CD14-positive monocyte (primary cell): ENCODE results near the gene KPNA5. TPM values are rescaled to one million over a fixed set of nuclear protein-coding genes. Genes with fewer than 3 reads are reported as not detected.

Source experiments
- DNase-seq, 3 donors: peaks; one replicate each; pipeline ENCODE4 v3.0.0-alpha.2; 2011 to 2022
- H2AFZ ChIP-seq: 2 replicates; pipeline ENCODE4 v1.6.0; 2012; ENCODE audit warnings: mild to moderate bottlenecking, low read depth, low read length, inconsistent platforms; ENCODE audit not compliant: insufficient read depth, poor library complexity, severe bottlenecking
- H3K27ac ChIP-seq, 2 donors: 1 replicate in 1 of 2; 2 replicates in 1 of 2; pipeline ENCODE4 v1.5.1; 2012 to 2013; ENCODE audit warnings: low read length in 2 of 2, control low read depth in 1 of 2, inconsistent platforms in 1 of 2, low read depth in 1 of 2, mild to moderate bottlenecking in 1 of 2
- H3K27me3 ChIP-seq, 2 donors: one replicate each; pipeline versions ENCODE4 v1.6.0 to v1.6.1; 2011 to 2013; ENCODE audit warnings: low read length in 2 of 2; ENCODE audit not compliant: control insufficient read depth in 2 of 2, insufficient read depth in 2 of 2
- H3K36me3 ChIP-seq, 2 donors: replicated peaks in 1 of 2; 1 replicate in 1 of 2; 2 replicates in 1 of 2; pipeline versions ENCODE4 v1.5.1 to v1.6.1; 2012 to 2013; ENCODE audit warnings: low read length in 2 of 2, control low read depth in 1 of 2, inconsistent platforms in 1 of 2, mild to moderate bottlenecking in 1 of 2; ENCODE audit not compliant: insufficient read depth in 2 of 2, control insufficient read depth in 1 of 2
- H3K4me1 ChIP-seq, 2 donors: 1 replicate in 1 of 2; 2 replicates in 1 of 2; pipeline versions ENCODE4 v1.5.1 to v1.6.1; 2012 to 2013; ENCODE audit warnings: low read length in 2 of 2, control low read depth in 1 of 2, inconsistent platforms in 1 of 2, mild to moderate bottlenecking in 1 of 2, moderate library complexity in 1 of 2; ENCODE audit not compliant: insufficient read depth in 2 of 2, control insufficient read depth in 1 of 2
- H3K4me2 ChIP-seq: replicated peaks from 2 replicates; pipeline ENCODE3; 2012; ENCODE audit warnings: low read length, moderate library complexity, mild to moderate bottlenecking; ENCODE audit not compliant: poor library complexity, severe bottlenecking; ENCODE audit errors: extremely low read depth
- H3K4me3 ChIP-seq, 3 experiments: fragments of 200-600 bp in 1 of 3; sonication (generic) in 1 of 3; replicated peaks in 1 of 3; 1 replicate in 2 of 3; 2 replicates in 1 of 3; pipeline ENCODE4 v1.5.1; 2011 to 2013; ENCODE audit warnings: low read length in 3 of 3, mild to moderate bottlenecking in 3 of 3, control low read depth in 2 of 3, low read depth in 2 of 3, inconsistent platforms in 1 of 3, moderate library complexity in 1 of 3
- H3K79me2 ChIP-seq: 2 replicates; pipeline ENCODE4 v1.6.0; 2012; ENCODE audit warnings: mild to moderate bottlenecking, control low read depth, inconsistent platforms, low read length, moderate library complexity; ENCODE audit not compliant: insufficient read depth
- H3K9ac ChIP-seq: 2 replicates; pipeline ENCODE4 v1.6.0; 2017; ENCODE audit warnings: low read length, mild to moderate bottlenecking; ENCODE audit not compliant: insufficient read depth, poor library complexity, severe bottlenecking
- H3K9me3 ChIP-seq, 2 donors: replicated peaks in 1 of 2; 1 replicate in 1 of 2; 2 replicates in 1 of 2; pipeline versions ENCODE4 v1.5.1 to v1.6.1; 2012 to 2013; ENCODE audit warnings: low read length in 2 of 2, control low read depth in 1 of 2; ENCODE audit not compliant: control insufficient read depth in 1 of 2, insufficient read depth in 1 of 2
- H4K20me1 ChIP-seq: 2 replicates; pipeline ENCODE4 v1.6.0; 2012; ENCODE audit warnings: mild to moderate bottlenecking, low read length, control low read depth, moderate library complexity; ENCODE audit not compliant: insufficient read depth
- H3K27ac Mint-ChIP-seq, 7 donors: one replicate each; pipeline ENCODE4 v1.8.0; 2020; ENCODE audit warnings: mild to moderate bottlenecking in 7 of 7, mixed read lengths in 7 of 7, moderate library complexity in 6 of 7, inconsistent platforms in 2 of 7
- H3K27me3 Mint-ChIP-seq, 3 donors: one replicate each; pipeline ENCODE4 v1.8.0; 2021 to 2022; ENCODE audit warnings: low read depth in 3 of 3, mild to moderate bottlenecking in 3 of 3, mixed read lengths in 3 of 3, moderate library complexity in 3 of 3, inconsistent platforms in 1 of 3
- H3K36me3 Mint-ChIP-seq, 2 donors: one replicate each; pipeline ENCODE4 v1.8.0; 2020; ENCODE audit warnings: mixed read lengths in 2 of 2, inconsistent platforms in 1 of 2, mild to moderate bottlenecking in 1 of 2
- H3K4me1 Mint-ChIP-seq: one replicate; pipeline ENCODE4 v1.8.0; 2020; ENCODE audit warnings: mild to moderate bottlenecking, mixed read lengths
- H3K4me3 Mint-ChIP-seq, 2 donors: one replicate each; pipeline ENCODE4 v1.8.0; 2020; ENCODE audit warnings: mild to moderate bottlenecking in 2 of 2, mixed read lengths in 2 of 2, moderate library complexity in 1 of 2
- H3K9me3 Mint-ChIP-seq, 7 donors: one replicate each; pipeline ENCODE4 v1.8.0; 2020 to 2022; ENCODE audit warnings: mixed read lengths in 7 of 7, mild to moderate bottlenecking in 6 of 7, moderate library complexity in 6 of 7, inconsistent platforms in 2 of 7
- CTCF ChIP-seq: fragments of 200-600 bp; IDR thresholded peaks from one replicate; pipeline ENCODE4 v1.8.0; 2022; ENCODE audit warnings: antibody characterized with exemption, mild to moderate bottlenecking
- WGBS: methylation state at CpG from one replicate; pipeline ENCODE4 v1.1.5; 2013; ENCODE audit warnings: missing lambda C conversion rate; ENCODE audit not compliant: insufficient coverage; 5-methylcytosine and 5-hydroxymethylcytosine counted together
- intact Hi-C, 2 donors: fragments of 100-400 bp; cut with micrococcal nuclease; formaldehyde crosslinking; loops; one replicate each; pipeline versions ENCODE4 v1.15.0 to v1.15.1; 2023
- polyA minus RNA-seq: library from RNA; depleted of rRNA, polyadenylated mRNA; stranded (reverse); fragments of >200 nt; gene quantifications from 2 replicates; pipeline ENCODE4 v1.2.3, GENCODE V29; 2012
- polyA plus RNA-seq, 3 donors: library from polyadenylated mRNA; depleted of rRNA in 1 of 3; unstranded in 2 of 3; stranded (reverse) in 1 of 3; fragments of 300-500 nt in 2 of 3; fragments of >200 nt in 1 of 3; fragmentation: Illumina TruSeq in 2 of 3; gene quantifications; 1 replicate in 2 of 3; 2 replicates in 1 of 3; pipeline ENCODE4 v1.2.3, GENCODE V29; 2012 to 2021
- total RNA-seq, 12 experiments: library from RNA in 1 of 12; stranded (reverse) in 1 of 12; fragments of 120-200 nt in 1 of 12; gene quantifications; one replicate each; pipeline ENCODE4 v1.2.4 and lab custom pipeline; 2013 to 2026; ENCODE audit warnings: mixed read lengths in 6 of 12, inconsistent platforms in 1 of 12

The KPNA5 gene
- 7.4 TPM for total RNA-seq (2013)
- polyA plus RNA-seq (1 to 10 TPM; 1.7 to 2.9 (median 2.3) TPM), polyA minus RNA-seq (1.5 and 2.1 TPM in 2 replicates), total RNA-seq (lab: John Stamatoyannopoulos, UW) (8.7 to 27.8 (median 16.0) reads per million in 11 experiments)

GRCh38 chr6:116680880-116681672 is at the start of gene KPNA5:
KPNA5 (plus strand) TSS chr6:116681211; CDS start chr6:116681335, 124 bp downstream.
- Mint-ChIP-seq H3K4me1 (peaks cover 25% of the 10 kb centered on the region), H3K27me3 (peaks cover 0 to 4% (median 2%) of the 10 kb centered on the region in 3 donors), H3K36me3 (peaks cover 11% of the 10 kb centered on the region in 2 donors), H3K9me3 (peaks cover 0 to 2% (median 0%) of the 10 kb centered on the region in 7 donors), H3K4me3 (peak within 1 kb of the TSS; percentile 96 to 99), H3K27ac (peak within 1 kb of the TSS; percentile 89 to 96 (median 95))
- peaks cover 14% of the 10 kb centered on the region for H3K79me2 ChIP-seq
- peak within 1 kb of the TSS; percentile 89 for H3K4me2 ChIP-seq
- DNase-seq: peak; percentile 63 to 66 (median 65)
- H3K4me1 ChIP-seq: peaks cover 21 to 24% of the 10 kb centered on the region in 2 donors
- H2AFZ ChIP-seq: peak within 1 kb of the TSS; percentile 95
- peak within 1 kb of the TSS; percentile 72 for H3K9ac ChIP-seq
- no peak for TF ChIP-seq CTCF
- H3K9me3 ChIP-seq: no peaks in the 10 kb centered on the region
- H3K27ac ChIP-seq: peak within 1 kb of the TSS; percentile 74 to 76
- intact Hi-C loops: loop anchor here in 1 of 2 donors (1.0 kb wide), 1 partner anchor 14 kb away; no protein-coding TSS in a partner anchor
- no peaks in the 10 kb centered on the region for H4K20me1 ChIP-seq
- under 1% methylated on average over 68 of the region's 69 CpGs for WGBS
- no peaks in the 10 kb centered on the region for H3K36me3 ChIP-seq
- H3K4me3 ChIP-seq: peak within 1 kb of the TSS; percentile 62 to 90 (median 65)
- H3K27me3 ChIP-seq: no peaks in the 10 kb centered on the region

DNA sequence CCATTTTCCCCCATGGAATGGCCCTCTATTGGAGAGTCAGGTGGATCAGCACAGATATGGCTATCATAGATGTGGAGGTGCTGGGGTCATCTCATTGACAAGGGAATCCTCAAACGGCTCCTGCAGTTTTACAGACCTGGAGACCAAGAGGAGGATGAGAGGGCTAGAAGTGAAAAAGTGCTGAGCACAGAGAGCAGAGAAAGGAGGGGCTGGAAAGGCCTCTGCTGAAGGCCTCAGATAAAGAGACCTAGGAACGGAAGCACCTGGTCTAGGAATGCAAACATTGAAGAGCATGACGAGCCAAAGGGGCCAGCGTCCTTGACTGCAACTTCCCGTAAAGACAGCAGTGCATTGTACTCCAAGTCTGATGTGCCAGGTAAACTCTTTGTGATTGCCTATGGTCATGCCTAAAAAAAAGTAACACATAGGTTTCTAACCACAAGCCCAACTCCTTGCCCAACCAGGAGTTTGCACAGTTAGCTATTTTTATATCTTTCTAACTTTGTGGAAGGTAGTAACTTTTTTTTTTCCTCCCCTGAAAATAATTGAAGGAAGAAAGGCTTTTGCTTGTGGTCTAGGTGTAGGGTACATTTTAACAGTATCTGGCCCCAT is 49.5 kb upstream of the KPNA5 start:
- H3K36me3 ChIP-seq: peaks cover 0 to 47% of the 10 kb centered on the region in 2 donors
- no peak overlapping the region for H3K4me3 ChIP-seq
- peak overlapping the region in 1 of 7 donors; percentile 14 for H3K27ac Mint-ChIP-seq
- peaks cover 0 to 1% (median 0%) of the 10 kb centered on the region in 3 donors for H3K27me3 Mint-ChIP-seq
- 31% methylated on average over 5 of the region's 5 CpGs for WGBS
- no peak overlapping the region for H3K9ac ChIP-seq
- peaks cover 11 to 23% of the 10 kb centered on the region in 2 donors for H3K4me1 ChIP-seq
- intact Hi-C loops: no loop called here
- H3K9me3 Mint-ChIP-seq: peaks cover 0 to 3% (median 0%) of the 10 kb centered on the region in 7 donors
- peaks cover 32 to 37% of the 10 kb centered on the region in 2 donors for H3K36me3 Mint-ChIP-seq
- peaks cover 19% of the 10 kb centered on the region for H3K4me1 Mint-ChIP-seq
- no peak for TF ChIP-seq CTCF
- no peaks in the 10 kb centered on the region for H3K79me2 ChIP-seq
- H3K9me3 ChIP-seq: peaks cover 0 to 5% of the 10 kb centered on the region in 2 donors
- no peak overlapping the region for H2AFZ ChIP-seq
- no peak overlapping the region for H3K4me3 Mint-ChIP-seq
- H3K27ac ChIP-seq: no peak overlapping the region
- H3K27me3 ChIP-seq: no peaks in the 10 kb centered on the region
- no peaks in the 10 kb centered on the region for H4K20me1 ChIP-seq
- H3K4me2 ChIP-seq: no peak overlapping the region
- DNase-seq: no peak
